Activated CD4-positive, alpha-beta T cell treated with anti-CD3 and anti-CD28 coated beads, Interleukin-2, amount 10 ng/mL, durations not matched to agents 7 days and 5 days (primary cell): ENCODE results near the gene TMEM116. TPM values are rescaled to one million over a fixed set of nuclear protein-coding genes. Genes with fewer than 3 reads are reported as not detected.
"Not testable (repeated sequence)": the region's sequence is repeated elsewhere in the genome, so short reads cannot be mapped to it uniquely, and the experiment has no call there.

Experiments used
- CTCF ChIA-PET: fragments of 350-600 bp; sonication (Branson Sonifier 250); formaldehyde crosslinking; loops from one replicate; lab custom pipeline; 2021; ENCODE audit warnings: antibody characterized with exemption; lab: Charles Lee
- POLR2A ChIA-PET: fragments of 350-600 bp; sonication (Branson Sonifier 250); formaldehyde crosslinking; loops from one replicate; lab custom pipeline; 2021; ENCODE audit warnings: antibody characterized with exemption; lab: Charles Lee
- DNase-seq: peaks from one replicate; pipeline ENCODE4 v3.0.0-alpha.2; 2020
- H3K27ac Mint-ChIP-seq: one replicate; pipeline ENCODE4 v1.8.0; 2021; ENCODE audit warnings: mild to moderate bottlenecking, moderate library complexity, mixed read lengths
- H3K27me3 Mint-ChIP-seq: one replicate; pipeline ENCODE4 v1.8.0; 2021; ENCODE audit warnings: mixed read lengths
- H3K36me3 Mint-ChIP-seq: one replicate; pipeline ENCODE4 v1.8.0; 2021; ENCODE audit warnings: low read depth, mixed read lengths
- H3K4me1 Mint-ChIP-seq: one replicate; pipeline ENCODE4 v1.8.0; 2021; ENCODE audit warnings: mixed read lengths
- H3K4me3 Mint-ChIP-seq: one replicate; pipeline ENCODE4 v1.8.0; 2021; ENCODE audit warnings: mild to moderate bottlenecking, moderate library complexity, mixed read lengths
- H3K9me3 Mint-ChIP-seq: one replicate; pipeline ENCODE4 v1.8.0; 2021; ENCODE audit warnings: mixed read lengths
- total RNA-seq, 2 experiments: library from RNA; stranded (reverse); gene quantifications; one replicate each; pipeline ENCODE4 v1.2.3, GENCODE V29; 2021

The TMEM116 gene
- total RNA-seq, 2 experiments from 2014 or later = 16.6 to 16.9 TPM

DNA sequence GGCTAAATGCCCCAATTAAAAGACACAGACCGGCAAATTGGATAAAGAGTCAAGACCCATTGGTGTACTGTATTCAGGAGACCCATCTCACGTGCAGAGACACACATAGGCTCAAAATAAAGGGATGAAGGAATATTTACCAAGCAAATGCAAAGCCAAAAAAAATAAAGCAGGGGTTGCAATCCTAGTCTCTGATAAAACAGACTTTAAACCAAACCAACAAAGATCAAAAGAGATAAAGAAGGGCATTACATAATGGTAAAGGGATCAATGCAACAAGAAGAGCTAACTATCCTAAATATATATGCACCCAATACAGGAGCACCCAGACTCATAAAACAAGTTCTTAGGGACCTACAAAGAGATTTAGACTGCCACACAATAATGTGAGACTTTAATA, 53.4 kb downstream of the TMEM116 start:
- Mint-ChIP-seq H3K9me3 (peaks cover 41% of the 10 kb centered on the region), H3K36me3 (peaks cover 67% of the 10 kb centered on the region)
- POLR2A ChIA-PET, H3K27me3 Mint-ChIP-seq, H3K4me3 Mint-ChIP-seq, H3K27ac Mint-ChIP-seq, CTCF ChIA-PET, DNase-seq, H3K4me1 Mint-ChIP-seq: not testable (repeated sequence)

DNA sequence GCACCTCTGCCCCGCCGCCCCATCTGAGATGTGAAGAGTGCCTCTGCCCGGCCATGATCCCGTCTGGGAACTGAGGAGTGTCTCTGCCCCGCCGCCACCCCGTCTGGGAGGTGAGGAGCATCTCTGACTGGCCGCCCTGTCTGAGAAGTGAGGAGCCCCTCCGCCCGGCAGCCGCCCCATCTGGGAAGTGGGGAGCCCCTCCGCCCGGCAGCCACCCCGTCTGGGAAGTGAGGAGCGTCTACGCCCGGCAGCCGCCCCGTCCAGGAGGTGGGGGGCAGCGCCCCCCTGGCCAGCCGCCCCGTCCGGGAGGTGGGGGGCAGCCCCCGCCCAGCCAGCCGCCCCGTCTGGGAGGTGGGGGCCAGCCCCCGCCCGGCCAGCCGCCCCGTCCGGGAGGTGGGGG, 55.7 kb downstream of the TMEM116 start:
- H3K4me3 Mint-ChIP-seq, DNase-seq, H3K27ac Mint-ChIP-seq, POLR2A ChIA-PET, H3K27me3 Mint-ChIP-seq, CTCF ChIA-PET: not testable (repeated sequence)
- peaks cover 57% of the 10 kb centered on the region for H3K9me3 Mint-ChIP-seq
- H3K36me3 Mint-ChIP-seq = peaks cover 77% of the 10 kb centered on the region
- peaks cover 10% of the 10 kb centered on the region for H3K4me1 Mint-ChIP-seq

DNA sequence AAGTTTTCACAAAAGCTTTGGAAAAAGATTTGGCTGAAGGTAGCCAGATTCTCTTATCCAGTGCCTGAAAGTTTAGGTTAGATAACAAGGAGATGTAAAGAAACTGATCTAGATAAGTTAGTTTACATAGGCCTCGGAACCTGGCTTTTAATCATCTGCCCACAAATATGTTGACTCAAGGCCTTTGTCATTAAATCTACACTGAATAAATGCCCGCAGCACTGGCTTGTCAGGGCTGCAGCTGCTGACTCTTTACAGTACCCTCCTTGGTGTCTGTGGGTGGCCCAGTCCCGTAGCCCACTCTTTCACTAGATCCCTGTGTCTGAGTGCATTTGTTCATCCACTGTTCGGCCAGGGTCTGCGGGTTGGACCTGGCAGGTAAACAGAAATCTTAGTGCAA, 58.0 kb downstream of the TMEM116 start:
- CTCF ChIA-PET = no interaction called here
- Mint-ChIP-seq H3K36me3 (peaks cover 69% of the 10 kb centered on the region), H3K27ac (no peak overlapping the region), H3K4me3 (no peak overlapping the region), H3K4me1 (peaks cover 31% of the 10 kb centered on the region), H3K27me3 (no peaks in the 10 kb centered on the region), H3K9me3 (peaks cover 54% of the 10 kb centered on the region)
- POLR2A ChIA-PET = no interaction called here
- DNase-seq = no peak

DNA sequence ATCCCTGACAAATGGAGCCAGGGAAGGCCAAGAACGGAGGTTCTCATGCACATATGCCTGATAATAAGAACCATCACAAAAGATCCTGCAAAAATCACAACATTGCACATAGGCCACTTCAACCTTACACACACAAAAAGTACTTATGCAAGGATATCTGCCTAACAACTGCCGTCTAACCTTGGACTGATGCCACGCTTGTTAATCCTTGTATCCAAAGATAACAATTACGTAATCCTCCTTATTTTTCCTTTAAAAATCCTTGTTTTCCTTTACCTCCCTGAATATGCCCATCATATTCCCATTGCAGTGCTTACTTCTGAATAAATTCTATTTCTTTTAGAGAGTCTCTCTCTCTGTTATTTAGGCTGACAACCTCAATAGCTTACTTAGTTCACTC, 59.5 kb downstream of the TMEM116 start:
- ChIA-PET CTCF (interaction anchor here (0.5 kb wide), 1 partner anchor 1376 kb away, joined by 3 read pairs; no protein-coding TSS in a partner anchor), POLR2A (no interaction called here)
- Mint-ChIP-seq H3K4me3 (no peak overlapping the region), H3K27ac (no peak overlapping the region), H3K27me3 (no peaks in the 10 kb centered on the region), H3K4me1 (peaks cover 31% of the 10 kb centered on the region), H3K36me3 (peaks cover 56% of the 10 kb centered on the region), H3K9me3 (peaks cover 40% of the 10 kb centered on the region)
- no peak for DNase-seq

DNA sequence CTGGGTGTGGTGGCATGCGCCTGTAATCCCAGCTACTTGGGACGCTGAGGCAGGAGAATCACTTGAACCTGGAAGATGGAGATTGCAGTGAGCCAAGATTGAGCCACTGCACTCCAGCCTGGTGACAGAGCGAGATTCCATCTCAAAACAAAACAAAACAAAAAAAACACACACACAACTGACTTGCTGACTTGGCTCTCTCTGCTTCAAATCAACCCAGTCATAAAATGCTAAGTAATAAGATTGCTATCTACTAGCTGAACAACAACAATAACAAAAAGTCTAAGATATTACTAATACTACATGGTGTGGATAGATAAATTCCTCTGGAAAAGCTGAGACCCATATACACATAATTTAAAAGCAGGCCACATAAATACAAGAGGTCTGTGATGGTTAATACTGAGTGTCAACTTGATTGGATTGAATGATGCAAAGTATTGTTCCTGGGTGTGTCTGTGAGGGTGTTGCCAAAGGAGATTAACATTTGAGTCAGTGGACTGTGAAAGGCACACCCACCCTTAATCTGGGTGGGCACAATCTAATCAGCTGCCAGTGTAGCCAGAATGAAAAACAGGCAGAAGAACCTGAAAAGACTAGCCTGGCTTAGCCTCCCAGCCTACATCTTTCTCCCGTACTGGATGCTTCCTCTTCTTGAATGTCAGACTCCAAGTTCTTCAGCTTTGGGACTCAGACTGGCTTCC, 60.7 kb downstream of the TMEM116 start:
- H3K4me3 Mint-ChIP-seq, POLR2A ChIA-PET, H3K27me3 Mint-ChIP-seq, H3K27ac Mint-ChIP-seq, DNase-seq: not testable (repeated sequence)
- peaks cover 36% of the 10 kb centered on the region for H3K4me1 Mint-ChIP-seq
- H3K9me3 Mint-ChIP-seq = peaks cover 39% of the 10 kb centered on the region
- CTCF ChIA-PET = interaction anchor here (1.1 kb wide), 1 partner anchor 14 kb away, joined by 4 read pairs; no protein-coding TSS in a partner anchor
- peaks cover 55% of the 10 kb centered on the region for H3K36me3 Mint-ChIP-seq

DNA sequence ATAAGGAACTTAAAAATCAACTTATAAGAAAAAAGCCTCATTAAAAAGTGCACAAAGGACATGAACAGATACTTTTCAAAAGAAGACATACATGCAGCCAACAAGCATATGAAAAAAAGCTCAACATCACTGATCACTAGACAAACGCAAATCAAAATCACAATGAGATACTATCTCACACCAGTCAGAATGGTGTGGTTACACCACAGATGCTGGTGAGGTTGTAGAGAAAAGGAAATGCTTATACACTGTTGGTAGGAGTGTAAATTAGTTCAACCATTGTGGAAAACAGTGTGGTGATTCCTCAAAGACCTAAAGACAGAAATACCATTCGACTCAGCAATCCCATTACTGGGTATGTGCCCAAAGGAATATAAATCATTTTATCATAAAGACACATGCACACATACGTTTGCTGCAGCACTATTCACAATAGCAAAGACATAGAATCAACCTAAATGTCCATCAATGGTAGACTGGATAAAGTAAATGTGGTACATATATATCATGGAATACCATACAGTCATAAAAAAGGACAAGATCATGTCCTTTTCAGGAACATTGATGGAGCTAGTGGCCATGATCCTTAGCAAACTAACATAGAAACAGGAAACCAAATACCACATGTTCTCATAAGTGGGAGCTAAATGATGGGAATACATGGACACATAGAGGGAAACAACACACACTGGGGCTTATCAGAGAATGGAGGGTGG, 61.8 kb downstream of the TMEM116 start:
- H3K4me1 Mint-ChIP-seq = peaks cover 43% of the 10 kb centered on the region

DNA sequence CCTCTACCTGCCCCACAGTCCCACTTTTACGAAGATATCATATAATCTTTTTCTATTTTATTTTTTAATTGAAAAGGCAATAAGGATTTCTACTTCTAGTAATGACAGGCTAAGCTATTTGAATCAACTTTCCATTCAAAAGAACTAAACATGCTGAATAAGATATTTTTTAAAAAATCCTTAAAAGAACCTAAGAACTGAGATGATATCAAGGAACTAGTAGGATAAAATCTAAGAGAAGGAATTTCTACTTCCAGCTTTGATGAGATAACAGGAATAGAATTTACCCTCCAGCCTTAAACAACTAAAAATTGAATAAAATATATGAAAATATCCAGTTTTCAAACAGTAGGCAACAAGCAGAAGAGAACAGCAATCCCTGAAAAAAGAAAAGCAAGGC, 69.0 kb downstream of the TMEM116 start:
- Mint-ChIP-seq H3K36me3 (peaks cover 2% of the 10 kb centered on the region), H3K4me3 (no peak overlapping the region), H3K27ac (no peak overlapping the region), H3K4me1 (peaks cover 27% of the 10 kb centered on the region), H3K27me3 (no peaks in the 10 kb centered on the region), H3K9me3 (no peaks in the 10 kb centered on the region)
- ChIA-PET CTCF (interaction anchor here (1.1 to 4.0 kb wide), 9 partner anchors 16 to 443 kb away, joined by 3 to 16 read pairs (median 4); partner anchors contain the start of genes ERP29 and TMEM116), POLR2A (no interaction called here)
- no peak for DNase-seq

More for the DNA sequence above, 61.8 kb downstream of the TMEM116 start:
- Mint-ChIP-seq H3K4me3 (peak overlapping the region; percentile 38), H3K27ac (peak overlapping the region; percentile 77), H3K36me3 (peaks cover 48% of the 10 kb centered on the region), H3K9me3 (peaks cover 38% of the 10 kb centered on the region)
- DNase-seq = peak; percentile 66
- CTCF ChIA-PET = interaction anchor here (0.6 to 1.1 kb wide), 3 partner anchors 13 to 1459 kb away, joined by 3 to 4 read pairs (median 4); no protein-coding TSS in a partner anchor
- POLR2A ChIA-PET, H3K27me3 Mint-ChIP-seq: not testable (repeated sequence)

DNA sequence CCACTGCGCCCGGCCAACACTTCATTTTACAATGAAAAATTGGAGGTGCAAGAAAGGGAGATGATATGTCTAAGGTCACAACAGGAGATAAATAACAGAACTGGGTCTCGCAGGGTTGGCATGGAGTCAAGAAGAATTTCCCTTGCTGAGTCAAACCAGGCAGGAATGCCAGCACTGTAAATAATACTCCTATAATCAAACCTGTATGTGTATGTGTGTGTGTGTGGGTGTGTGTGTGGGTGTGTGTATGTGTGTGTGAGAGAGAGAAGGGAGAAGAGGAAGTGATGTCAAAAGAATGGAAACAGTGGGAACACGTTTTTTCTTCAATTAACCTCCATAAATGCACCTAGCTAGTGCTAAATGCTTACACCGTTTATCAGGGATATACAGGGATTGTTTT, 70.4 kb downstream of the TMEM116 start:
- ChIA-PET POLR2A (no interaction called here), CTCF (interaction anchor here (4.0 kb wide), 1 partner anchor 71 kb away, joined by 16 read pairs; the partner anchor contains the start of genes ERP29 and TMEM116)
- DNase-seq = no peak
- Mint-ChIP-seq H3K4me1 (peaks cover 21% of the 10 kb centered on the region), H3K9me3 (no peaks in the 10 kb centered on the region), H3K27me3 (no peaks in the 10 kb centered on the region), H3K27ac (peak overlapping the region; percentile 75), H3K36me3 (no peaks in the 10 kb centered on the region), H3K4me3 (no peak overlapping the region)

DNA sequence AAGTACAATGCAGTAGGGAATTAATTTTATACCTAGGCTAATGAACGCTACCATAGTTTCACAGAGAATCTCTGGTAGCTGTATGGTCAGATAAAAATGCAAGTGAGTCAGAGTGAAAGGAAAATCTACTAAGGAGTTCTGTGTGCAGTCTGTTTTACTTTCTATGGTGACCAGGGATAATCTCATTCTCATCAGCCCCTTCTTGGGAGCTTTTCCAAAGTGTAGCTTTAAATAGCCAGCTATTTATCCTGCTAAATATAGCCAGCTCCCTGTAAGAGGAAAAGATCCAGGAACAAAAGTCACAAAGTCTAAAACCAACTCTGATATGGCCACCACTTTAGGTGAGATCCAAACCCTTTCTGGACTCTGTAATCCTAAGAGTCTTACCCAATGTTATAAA, 75.5 kb downstream of the TMEM116 start:
- H3K9me3 Mint-ChIP-seq = no peaks in the 10 kb centered on the region
- H3K27me3 Mint-ChIP-seq = no peaks in the 10 kb centered on the region
- DNase-seq = no peak
- no peaks in the 10 kb centered on the region for H3K4me1 Mint-ChIP-seq
- no peak overlapping the region for H3K4me3 Mint-ChIP-seq
- H3K36me3 Mint-ChIP-seq = no peaks in the 10 kb centered on the region
- ChIA-PET POLR2A (no interaction called here), CTCF (interaction anchor here (0.8 to 1.8 kb wide), 4 partner anchors 8 to 410 kb away, joined by 3 to 4 read pairs (median 4); no protein-coding TSS in a partner anchor)
- H3K27ac Mint-ChIP-seq = no peak overlapping the region

DNA sequence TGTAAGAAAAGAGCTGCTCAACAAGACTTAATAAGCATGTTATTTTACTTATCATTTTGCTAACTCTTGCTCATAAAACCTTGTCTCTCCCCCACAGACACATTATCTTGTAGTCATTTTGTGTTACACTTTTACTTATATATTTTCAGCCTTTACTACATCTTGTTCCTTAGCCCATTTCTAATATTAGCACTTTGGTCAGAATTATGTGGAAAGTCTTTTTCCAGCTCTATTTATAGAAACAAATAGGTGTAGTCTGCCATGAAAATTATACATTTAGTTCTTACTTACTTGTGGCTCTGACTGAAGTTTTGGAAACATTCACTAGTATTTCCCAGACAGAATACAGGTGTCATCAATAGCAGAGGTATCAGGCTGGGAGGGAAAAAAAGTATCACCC, 76.1 kb downstream of the TMEM116 start:
- Mint-ChIP-seq H3K4me3 (no peak overlapping the region), H3K27me3 (no peaks in the 10 kb centered on the region), H3K4me1 (no peaks in the 10 kb centered on the region), H3K9me3 (no peaks in the 10 kb centered on the region), H3K36me3 (no peaks in the 10 kb centered on the region), H3K27ac (no peak overlapping the region)
- no peak for DNase-seq
- ChIA-PET CTCF (interaction anchor here (0.8 to 1.8 kb wide), 4 partner anchors 9 to 411 kb away, joined by 3 to 4 read pairs (median 3); no protein-coding TSS in a partner anchor), POLR2A (no interaction called here)

DNA sequence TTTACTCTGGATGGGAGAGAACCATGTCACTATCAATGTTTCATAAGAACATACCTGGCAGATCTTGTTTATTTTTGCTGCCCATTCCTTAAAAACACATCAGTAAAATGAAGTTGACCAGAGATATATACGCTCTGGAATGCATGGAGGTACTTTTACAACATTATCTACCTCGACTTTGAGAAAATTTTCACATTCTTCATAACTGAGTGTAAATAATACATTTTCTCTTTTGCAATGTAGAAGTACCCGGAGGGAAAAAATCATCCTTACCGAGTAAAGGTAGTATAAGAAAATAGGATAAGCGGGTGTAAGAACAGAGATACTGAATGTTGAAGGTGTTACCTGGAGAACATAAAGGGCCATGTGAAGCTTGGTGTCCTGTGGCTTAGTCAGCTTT, 80.7 kb downstream of the TMEM116 start:
- no peaks in the 10 kb centered on the region for H3K4me1 Mint-ChIP-seq
- POLR2A ChIA-PET = no interaction called here

DNA sequence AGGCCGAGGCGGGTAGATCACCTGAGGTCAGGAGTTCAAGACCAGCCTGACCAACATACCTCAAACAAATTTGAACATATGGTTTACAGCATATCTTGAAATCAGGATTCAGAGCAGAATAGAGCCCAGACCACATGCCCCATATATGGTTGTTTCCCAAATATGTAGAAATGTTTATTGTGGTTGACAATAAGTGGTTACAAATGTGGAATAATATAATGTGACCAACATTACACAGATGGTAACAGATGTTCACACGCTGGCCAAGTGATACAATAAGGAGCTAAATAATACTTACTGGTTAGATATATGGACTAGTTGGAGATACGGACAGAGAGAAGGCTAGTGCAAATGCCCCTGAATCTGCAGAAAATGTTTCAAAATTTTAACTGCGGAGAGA, 85.6 kb downstream of the TMEM116 start:
- Mint-ChIP-seq H3K27ac (no peak overlapping the region), H3K4me3 (no peak overlapping the region), H3K4me1 (no peaks in the 10 kb centered on the region), H3K27me3 (no peaks in the 10 kb centered on the region), H3K36me3 (no peaks in the 10 kb centered on the region), H3K9me3 (no peaks in the 10 kb centered on the region)
- POLR2A ChIA-PET = no interaction called here
- CTCF ChIA-PET = interaction anchor here (0.5 to 2.1 kb wide), 3 partner anchors 10 to 86 kb away, joined by 3 to 7 read pairs (median 6); partner anchors contain the start of genes ERP29 and TMEM116
- no peak for DNase-seq

More for the DNA sequence above, 80.7 kb downstream of the TMEM116 start:
- H3K27me3 Mint-ChIP-seq = no peaks in the 10 kb centered on the region
- no peaks in the 10 kb centered on the region for H3K36me3 Mint-ChIP-seq
- H3K9me3 Mint-ChIP-seq = no peaks in the 10 kb centered on the region
- CTCF ChIA-PET = no interaction called here
- H3K4me3 Mint-ChIP-seq = no peak overlapping the region
- H3K27ac Mint-ChIP-seq = no peak overlapping the region
- no peak for DNase-seq

DNA sequence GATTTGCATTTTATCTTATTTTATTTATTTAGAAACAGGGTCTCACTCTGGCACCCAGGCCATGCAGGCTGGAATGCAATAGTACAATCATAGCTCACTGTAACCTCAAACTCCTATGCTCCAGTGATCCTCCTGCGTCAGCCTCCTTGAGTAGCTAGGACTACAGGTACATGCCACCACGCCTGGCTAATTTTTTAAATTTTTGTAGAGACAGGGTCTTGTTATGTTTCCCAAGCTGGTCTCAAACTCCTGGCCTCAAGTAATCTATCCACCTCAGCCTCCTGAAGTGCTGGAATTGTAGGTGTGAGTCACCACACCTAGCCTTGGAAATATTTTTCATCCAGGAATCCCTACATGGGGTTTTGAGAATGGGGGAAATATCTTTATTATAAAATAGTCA, 86.3 kb downstream of the TMEM116 start:
- no peaks in the 10 kb centered on the region for H3K36me3 Mint-ChIP-seq
- H3K27ac Mint-ChIP-seq = no peak overlapping the region
- no peaks in the 10 kb centered on the region for H3K9me3 Mint-ChIP-seq
- POLR2A ChIA-PET = no interaction called here
- no peaks in the 10 kb centered on the region for H3K4me1 Mint-ChIP-seq
- no peak for DNase-seq
- no peaks in the 10 kb centered on the region for H3K27me3 Mint-ChIP-seq
- CTCF ChIA-PET = interaction anchor here (0.7 to 2.1 kb wide), 2 partner anchors 18 to 87 kb away, joined by 3 to 6 read pairs; partner anchors contain the start of genes ERP29 and TMEM116
- H3K4me3 Mint-ChIP-seq = no peak overlapping the region
